ENCODE results near the gene IL1F10.
A peak's percentile ranks its signal among the peaks of the same experiment; 100 is the strongest.

DNA sequence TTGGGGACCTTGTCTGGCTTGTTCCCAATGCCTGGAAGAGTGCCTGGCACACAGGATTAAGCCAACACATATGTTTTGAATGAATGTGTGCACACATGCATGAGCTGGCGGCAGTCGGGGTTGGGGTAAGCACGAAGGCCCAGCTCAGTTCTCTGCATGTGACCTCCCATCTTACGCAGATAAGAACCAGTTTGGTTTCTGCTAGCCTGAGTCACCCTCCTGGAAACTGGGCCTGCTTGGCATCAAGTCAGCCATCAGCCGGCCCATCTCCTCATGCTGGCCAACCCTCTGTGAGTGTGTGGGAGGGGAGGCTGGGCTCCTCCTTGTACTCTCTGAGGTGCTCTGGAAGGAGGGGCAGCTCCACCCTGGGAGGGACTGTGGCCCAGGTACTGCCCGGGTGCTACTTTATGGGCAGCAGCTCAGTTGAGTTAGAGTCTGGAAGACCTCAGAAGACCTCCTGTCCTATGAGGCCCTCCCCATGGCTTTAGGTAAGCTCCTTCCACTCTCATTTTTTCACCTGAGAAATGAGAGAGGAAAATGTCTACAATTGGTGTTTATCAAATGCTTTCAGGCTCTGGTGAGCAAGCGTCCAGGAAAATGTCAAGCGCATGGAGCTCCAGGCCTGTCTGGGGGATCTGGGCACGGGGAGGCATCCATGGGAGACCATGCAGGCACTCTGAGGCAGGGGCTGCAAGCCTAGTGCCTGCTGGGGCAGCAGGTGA, 49.9 kb downstream of the IL1F10 start:
- TF ChIP-seq, protein P1, sequence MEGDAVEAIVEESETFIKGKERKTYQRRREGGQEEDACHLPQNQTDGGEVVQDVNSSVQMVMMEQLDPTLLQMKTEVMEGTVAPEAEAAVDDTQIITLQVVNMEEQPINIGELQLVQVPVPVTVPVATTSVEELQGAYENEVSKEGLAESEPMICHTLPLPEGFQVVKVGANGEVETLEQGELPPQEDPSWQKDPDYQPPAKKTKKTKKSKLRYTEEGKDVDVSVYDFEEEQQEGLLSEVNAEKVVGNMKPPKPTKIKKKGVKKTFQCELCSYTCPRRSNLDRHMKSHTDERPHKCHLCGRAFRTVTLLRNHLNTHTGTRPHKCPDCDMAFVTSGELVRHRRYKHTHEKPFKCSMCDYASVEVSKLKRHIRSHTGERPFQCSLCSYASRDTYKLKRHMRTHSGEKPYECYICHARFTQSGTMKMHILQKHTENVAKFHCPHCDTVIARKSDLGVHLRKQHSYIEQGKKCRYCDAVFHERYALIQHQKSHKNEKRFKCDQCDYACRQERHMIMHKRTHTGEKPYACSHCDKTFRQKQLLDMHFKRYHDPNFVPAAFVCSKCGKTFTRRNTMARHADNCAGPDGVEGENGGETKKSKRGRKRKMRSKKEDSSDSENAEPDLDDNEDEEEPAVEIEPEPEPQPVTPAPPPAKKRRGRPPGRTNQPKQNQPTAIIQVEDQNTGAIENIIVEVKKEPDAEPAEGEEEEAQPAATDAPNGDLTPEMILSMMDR (IDR thresholded peaks at IDR 0.05), result no peak
- TF ChIP-seq POLR2A (IDR thresholded peaks at IDR 0.05), result peak in 2 of 4 donors; percentile 66 to 74

All from esophagus squamous epithelium (tissue), 4 donors.